NCI-H2171 (cell line): Measurements from ENCODE around the gene SAYSD1.

Experiments
- DNase-seq: peaks from one replicate; lab custom pipeline; 2025; lab: John Stamatoyannopoulos, UW

Gene SAYSD1

DNA sequence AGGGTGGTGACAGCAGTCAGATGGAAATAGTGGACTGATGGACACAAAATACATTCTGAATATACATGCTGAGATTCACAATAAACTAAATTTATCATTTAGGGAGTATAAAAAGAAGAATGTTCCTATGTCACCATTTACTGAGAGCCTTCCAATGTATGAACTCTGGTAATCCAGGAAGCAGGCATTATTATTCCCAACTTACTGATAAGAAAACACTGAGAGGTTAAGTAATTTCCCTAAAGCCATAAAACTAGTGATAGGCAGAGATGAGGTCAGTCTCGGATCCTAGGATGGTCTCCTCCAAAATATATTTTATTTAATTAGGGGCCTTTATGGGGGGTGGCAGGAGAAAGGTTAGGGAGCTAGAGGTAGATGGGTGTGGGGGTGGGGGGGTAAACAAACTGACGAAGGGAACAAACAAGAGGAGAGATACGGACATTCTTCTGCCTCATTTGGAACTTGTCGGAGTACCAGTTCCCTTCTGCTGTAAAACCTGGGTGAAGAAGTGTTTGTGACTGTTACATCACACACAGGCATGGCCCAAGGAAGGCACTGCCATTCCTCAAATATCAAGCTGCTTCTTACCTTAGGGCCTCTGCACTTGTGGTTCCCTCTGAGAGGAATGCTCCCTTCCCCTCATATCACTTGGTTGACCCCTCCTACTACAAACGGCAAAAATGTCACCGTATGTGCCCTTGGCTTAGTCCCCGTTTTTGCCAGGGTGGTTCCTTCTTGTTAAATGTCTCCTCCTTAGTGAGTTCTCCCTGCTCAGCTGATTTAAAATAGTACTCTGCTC is 6.7 kb downstream of the SAYSD1 start:
- no peak for DNase-seq

DNA sequence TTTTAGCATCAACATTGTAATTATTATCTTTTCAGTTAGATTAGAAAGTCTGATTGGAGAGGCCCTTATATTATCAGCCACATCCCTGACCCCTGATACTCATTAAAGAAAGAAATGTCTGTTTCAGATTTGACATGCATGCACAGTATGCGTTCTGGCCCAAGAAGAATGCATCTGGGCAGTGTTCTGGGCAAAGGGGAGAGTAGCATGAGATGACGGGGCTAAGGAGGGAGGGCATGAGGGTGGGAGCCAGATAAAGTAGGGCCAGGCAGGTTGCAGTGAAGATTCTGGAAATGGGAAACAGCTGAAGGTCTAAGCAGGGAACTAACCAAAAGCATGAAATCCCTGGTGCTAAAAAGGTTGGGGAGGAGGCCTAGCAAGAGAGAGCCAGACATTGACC is 7.3 kb downstream of the SAYSD1 start:
- DNase-seq, result no peak

GRCh38 chr6:39107034-39107433 is 8.0 kb downstream of the SAYSD1 start:
- DNase-seq, result no peak

DNA sequence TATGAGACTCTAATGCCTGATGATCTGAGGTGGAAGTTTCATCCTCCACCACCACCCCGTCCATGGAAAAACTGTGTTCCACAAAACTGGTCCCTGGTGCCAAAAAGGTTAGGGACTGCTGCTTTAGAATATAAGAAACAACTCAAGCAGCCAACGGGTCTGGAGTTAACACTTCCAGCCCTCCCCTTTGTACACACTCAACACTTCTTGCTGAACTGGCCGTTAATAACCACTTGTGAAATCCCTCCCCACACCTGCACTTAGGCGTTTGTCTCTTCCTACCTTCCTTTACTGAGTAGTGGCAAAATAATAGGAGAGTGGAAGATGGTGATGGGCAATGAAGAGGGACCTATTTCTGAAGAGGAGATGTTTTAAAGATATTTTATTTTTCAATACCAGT is 10.5 kb downstream of the SAYSD1 start:
- no peak for DNase-seq

- DNase-seq, result no peak
Observed at GRCh38 chr6:39102821-39103136, 12.2 kb downstream of the SAYSD1 start.

- DNase-seq, result no peak
Observed at GRCh38 chr6:39102071-39102820, 12.7 kb downstream of the SAYSD1 start.

DNA sequence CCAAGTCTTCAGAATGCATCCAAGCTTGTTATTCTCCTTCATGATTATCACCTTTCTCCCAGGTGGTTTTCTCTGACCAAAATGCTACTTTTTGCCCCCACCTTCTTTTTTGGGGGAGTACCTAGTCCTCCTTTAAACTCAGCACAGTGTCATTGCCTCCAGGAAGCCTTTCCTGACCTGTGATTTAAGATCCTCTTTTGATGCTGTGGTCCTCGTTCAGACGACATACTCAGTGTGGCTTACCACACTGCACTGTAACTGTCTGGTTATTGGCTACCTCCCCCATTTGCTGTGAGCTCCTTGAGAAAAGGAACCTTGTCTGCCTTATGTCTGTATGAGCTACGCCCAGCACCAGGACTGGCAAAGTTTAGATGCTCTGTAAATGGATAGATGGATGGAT is 14.6 kb downstream of the SAYSD1 start:
- no peak for DNase-seq

- DNase-seq, result no peak
Observed at GRCh38 chr6:39095578-39095977, 19.4 kb downstream of the SAYSD1 start.

- DNase-seq, result no peak
Observed at GRCh38 chr6:39093149-39093708, 21.8 kb downstream of the SAYSD1 start.

- no peak for DNase-seq
Observed at GRCh38 chr6:39092124-39092523, 22.9 kb downstream of the SAYSD1 start.

- DNase-seq, result no peak
Observed at GRCh38 chr6:39091220-39091619, 23.8 kb downstream of the SAYSD1 start.

DNA sequence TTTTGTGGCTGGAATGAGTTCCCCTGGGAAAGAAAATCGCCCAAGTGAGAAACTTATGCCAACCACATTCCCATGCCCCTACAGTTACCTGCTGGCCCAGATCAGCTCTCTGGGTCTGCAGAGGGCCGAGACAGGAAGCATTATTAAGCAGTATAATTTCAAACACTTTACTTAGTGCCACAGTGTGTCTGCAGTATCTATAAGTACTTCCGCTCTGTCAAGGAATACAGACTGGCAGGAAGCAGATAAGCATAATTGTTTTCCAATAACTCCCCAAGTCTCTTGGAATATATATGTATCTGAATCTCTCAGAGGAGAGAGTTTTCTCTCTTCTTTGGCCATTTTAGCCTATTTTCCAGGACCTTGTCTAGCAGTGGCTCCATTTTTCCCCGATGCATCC is 24.9 kb downstream of the SAYSD1 start:
- DNase-seq, result no peak

- DNase-seq, result no peak
Observed at GRCh38 chr6:39088331-39088730, 26.7 kb downstream of the SAYSD1 start.

DNA sequence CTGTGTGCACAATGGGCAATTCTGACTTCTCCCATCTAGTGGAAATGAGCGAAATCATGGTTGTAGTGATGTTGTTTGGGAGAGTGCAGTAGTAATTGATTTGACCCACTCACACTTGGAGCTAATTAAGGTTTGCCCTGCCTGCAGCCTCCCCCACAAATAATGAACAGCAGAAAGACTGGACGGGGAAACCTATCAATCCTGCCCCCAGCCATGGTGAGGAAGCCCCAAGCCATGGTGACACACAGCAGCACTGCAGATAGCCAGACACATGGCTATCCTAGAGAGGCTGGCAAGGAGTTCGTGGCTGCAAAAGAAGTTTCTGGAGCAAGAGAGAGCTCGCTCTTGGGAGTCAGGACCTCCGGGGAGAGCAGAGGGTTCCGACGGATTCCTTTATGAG is 27.8 kb downstream of the SAYSD1 start:
- DNase-seq, result no peak

GRCh38 chr6:39086711-39087110 is 28.3 kb downstream of the SAYSD1 start:
- no peak for DNase-seq

GRCh38 chr6:39086294-39086693 is 28.7 kb downstream of the SAYSD1 start:
- no peak for DNase-seq

DNA sequence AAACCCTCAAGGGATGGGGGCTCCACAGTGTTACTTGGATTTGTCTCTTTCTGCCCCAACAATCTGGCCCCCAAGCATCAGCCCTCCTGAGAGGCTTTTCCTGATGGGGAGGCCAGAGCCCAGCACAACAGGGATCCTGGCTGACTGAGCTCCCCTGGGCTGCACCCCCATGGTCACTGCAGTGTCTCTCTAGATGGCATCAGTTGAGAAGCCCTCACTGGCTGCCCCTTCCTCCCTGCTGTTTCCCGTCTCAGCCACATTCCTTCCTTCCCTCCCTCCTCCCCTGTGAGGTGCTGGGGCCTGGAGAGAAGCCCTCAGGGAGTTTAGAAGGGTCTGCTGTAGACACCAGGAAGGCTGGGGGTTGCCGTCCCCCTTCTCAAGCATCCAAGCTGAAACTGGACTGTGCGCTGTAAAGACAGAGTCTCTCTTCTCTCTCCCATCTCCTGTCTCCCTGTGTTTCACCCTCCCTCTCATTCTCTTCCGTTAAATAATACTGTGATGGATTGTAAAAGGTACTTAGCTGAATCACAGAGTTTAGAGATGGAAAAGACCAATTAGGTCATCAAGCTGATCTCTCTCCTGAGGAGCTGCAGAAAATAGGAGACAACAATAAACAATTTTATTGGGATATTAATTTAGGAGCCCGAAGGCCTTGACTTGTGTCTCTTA is 29.7 kb downstream of the SAYSD1 start:
- DNase-seq, result no peak

DNA sequence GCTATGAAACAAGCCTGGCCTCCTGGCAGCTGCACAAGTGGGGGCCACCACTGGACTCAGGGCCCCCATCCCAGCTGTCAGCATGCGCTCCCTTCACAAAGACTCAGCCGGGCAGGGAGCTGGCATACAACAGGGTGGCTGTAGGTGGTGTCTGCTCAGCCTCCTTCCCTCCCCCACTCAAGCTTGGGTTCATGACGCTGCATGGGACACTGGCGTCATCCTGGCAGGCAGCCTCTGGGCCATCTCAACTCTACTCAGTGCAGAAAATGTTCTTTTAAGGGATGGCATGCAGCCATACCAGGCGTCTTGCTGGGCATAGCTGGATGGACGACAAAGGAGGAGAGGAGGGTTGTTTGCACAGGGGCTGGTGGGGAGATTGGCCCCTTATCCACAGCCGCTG is 30.5 kb downstream of the SAYSD1 start:
- no peak for DNase-seq

DNA sequence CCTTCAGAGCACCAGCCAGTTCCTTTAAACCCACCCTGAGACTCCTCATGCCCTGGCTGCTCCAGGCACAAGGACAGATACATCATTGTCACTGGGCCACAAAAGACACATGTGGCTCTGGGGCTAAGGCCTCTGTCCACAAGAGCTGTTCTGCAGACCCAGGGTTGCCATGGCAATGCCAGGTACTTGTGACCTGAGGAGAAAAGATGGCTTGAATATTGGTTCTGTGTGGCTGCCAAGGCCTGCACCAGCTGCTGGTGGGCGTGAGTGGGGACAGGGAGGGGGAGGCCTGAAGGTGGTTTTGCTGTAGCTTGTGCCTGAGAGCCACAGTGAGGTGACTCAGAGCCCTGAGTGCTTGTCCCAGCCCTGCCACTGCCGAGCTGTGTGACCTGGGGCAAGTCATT is 31.8 kb downstream of the SAYSD1 start:
- DNase-seq, result no peak

DNA sequence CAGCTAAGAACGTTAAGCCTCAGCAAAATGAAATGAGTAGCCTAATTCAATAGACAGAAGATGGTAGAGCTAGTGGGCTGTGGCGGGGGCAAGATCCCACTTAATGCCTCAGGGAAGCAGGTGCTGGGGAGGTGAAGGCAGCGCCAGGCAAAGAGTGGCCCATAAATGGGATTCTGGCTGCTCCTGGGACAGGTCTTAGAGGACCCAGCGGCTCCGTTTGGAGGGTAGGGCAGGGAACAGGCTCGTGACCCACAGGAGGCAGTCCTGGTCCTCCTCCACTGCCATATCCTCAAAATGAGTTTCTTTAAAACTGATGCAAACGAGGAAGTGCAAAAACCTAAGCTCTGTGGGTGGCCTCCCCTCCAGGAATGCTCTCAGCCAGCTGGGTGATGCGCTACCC is 32.7 kb downstream of the SAYSD1 start:
- no peak for DNase-seq

GRCh38 chr6:39080246-39080875 is 34.6 kb downstream of the SAYSD1 start:
- DNase-seq, result no peak
